GM19452 (cell line): ENCODE measurements around the gene SHISA8.
A peak's percentile ranks its signal among the peaks of the same experiment; 100 is the strongest.

Source experiments
- ATAC-seq: cut with Tn5 transposase; IDR thresholded peaks from one replicate; pipeline ENCODE4 v1.9.1; 2021; ENCODE audit not compliant: unreplicated experiment

Gene SHISA8

GRCh38 chr22:41862530-41863266, 52.2 kb downstream of the SHISA8 start:
- ATAC-seq: peak; percentile 44

GRCh38 chr22:41862160-41862529, 52.7 kb downstream of the SHISA8 start:
- ATAC-seq: peak; percentile 47
